ENCODE results near the gene TMEM132C.

The TMEM132C gene

DNA sequence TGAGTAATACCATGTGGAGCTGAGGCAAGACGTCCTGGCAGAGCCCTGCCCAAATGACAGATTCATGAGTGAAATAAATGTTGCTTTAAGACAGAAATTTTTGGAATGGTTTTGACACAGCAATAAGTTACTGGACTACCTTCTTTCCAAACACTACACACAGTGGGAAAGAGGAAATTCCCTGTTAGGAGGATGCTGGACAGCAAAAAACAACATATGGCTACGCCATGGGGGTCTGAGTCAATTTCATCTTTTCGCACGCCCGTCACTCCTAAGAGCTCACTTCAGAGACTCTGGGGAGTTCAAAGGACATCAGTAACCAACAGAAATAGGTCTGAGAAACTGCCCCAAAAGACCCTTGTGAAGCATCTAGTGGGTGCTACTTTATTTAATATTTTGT is 55.4 kb downstream of the TMEM132C start:
- Histone ChIP-seq H3K4me3 (ENCODE audit: low read length) (no peak overlapping the region), H3K27me3 (ENCODE audit: insufficient read depth, low read length) (no peaks in the 10 kb centered on the region), H3K9me3 (ENCODE audit: insufficient read depth, low read depth, low read length) (no peaks in the 10 kb centered on the region), H3K9ac (ENCODE audit: low read depth, low read length) (no peak overlapping the region), H3K36me3 (ENCODE audit: insufficient read depth, low read depth, low read length) (no peaks in the 10 kb centered on the region), H3K4me1 (ENCODE audit: insufficient read depth, low read length) (0 out of 2 replicates have a peak, but pooled peaks cover 3% of the 10 kb centered on the region), H3K27ac (ENCODE audit: low read length) (no peak overlapping the region)

DNA sequence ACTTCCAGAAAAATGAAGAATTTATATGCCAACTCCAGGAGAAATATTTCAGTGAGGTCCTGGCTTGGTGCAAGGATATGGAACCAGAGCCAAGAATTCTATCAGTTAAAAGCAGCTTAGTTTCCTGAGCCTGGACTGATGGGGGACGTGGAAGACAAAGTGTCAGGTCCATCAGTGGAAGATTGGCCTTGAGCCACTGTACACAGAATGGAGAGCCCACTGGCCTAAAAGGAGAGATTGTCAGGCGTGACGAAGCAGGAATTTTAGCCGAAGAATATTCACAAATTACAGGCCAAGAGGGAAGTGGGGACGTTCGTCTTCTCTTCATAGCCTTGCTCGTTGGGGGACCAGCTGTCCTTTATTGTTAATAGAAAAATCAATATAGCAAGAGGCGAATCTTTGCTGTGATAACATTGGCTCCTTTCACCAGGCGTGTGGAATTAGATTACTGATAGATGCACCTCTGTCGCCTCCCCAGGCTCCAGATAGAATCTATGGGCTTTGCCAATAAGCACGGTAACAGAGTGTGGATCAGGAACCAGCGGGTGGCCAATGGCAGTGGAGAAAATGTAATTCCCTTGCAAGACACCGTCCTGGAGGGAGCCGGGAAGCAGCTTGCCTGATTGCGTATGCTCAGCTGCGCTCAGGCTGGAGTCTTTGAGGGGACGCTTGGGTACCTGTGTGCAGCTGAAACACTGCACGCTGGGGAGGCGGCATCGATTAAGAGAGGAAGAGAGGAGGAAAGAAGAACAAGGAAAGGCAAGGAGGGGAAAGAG is 56.4 kb downstream of the TMEM132C start:
- Histone ChIP-seq H3K36me3 (ENCODE audit: insufficient read depth, low read depth, low read length) (no peaks in the 10 kb centered on the region), H3K9me3 (ENCODE audit: insufficient read depth, low read depth, low read length) (no peaks in the 10 kb centered on the region), H3K27me3 (ENCODE audit: insufficient read depth, low read length) (no peaks in the 10 kb centered on the region)

DNA sequence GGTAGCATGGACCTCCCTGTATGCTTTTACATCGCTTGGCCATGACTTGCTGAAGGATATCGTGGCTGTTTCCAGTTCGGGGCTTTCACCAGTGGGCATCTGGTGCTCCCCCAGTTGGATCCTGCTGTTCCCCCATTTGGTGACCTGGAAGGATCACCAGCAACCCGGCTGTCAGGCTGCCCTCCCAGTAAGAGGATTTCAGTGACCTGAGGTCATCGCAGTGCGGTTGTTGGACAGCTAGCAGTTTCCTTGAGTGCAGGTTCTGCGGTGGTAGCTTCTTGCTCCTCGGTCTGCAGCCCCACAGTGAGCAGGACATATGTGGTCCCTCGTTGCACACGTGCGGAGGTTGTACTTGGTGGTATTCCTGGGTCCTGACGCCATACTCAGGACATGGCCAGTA is 58.7 kb downstream of the TMEM132C start:
- no peaks in the 10 kb centered on the region for H3K4me1 ChIP-seq (ENCODE audit: insufficient read depth, low read length)
- no peaks in the 10 kb centered on the region for H3K9me3 ChIP-seq (ENCODE audit: insufficient read depth, low read depth, low read length)
- H3K27ac ChIP-seq (ENCODE audit: low read length): no peak overlapping the region
- no peak overlapping the region for H3K4me3 ChIP-seq (ENCODE audit: low read length)
- no peaks in the 10 kb centered on the region for H3K36me3 ChIP-seq (ENCODE audit: insufficient read depth, low read depth, low read length)
- H3K9ac ChIP-seq (ENCODE audit: low read depth, low read length): no peak overlapping the region
- no peaks in the 10 kb centered on the region for H3K27me3 ChIP-seq (ENCODE audit: insufficient read depth, low read length)

More for the DNA sequence above, 56.4 kb downstream of the TMEM132C start:
- no peak overlapping the region for H3K27ac ChIP-seq (ENCODE audit: low read length)
- no peak overlapping the region for H3K9ac ChIP-seq (ENCODE audit: low read depth, low read length)
- H3K4me3 ChIP-seq (ENCODE audit: low read length): no peak overlapping the region
- no peaks in the 10 kb centered on the region for H3K4me1 ChIP-seq (ENCODE audit: insufficient read depth, low read length)

DNA sequence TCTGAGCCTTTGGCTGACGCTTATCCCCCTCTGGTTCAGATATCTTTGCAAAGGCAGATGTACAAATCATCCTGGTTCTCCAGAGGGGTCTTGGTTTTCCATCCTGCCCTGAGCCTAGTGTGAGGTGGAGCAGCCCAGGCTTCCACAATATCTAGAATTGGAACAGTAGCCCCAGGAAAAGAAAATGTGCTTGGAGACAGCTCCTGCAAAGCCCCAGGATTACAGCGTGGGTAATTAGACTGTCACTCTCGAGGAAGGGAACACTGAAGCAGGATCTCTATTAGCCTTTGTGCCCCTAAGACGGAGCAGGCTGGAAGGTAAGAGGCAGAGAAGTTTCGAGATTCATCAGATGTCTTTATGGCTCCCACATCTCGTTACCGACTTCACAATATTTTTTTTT is 59.4 kb downstream of the TMEM132C start:
- Histone ChIP-seq H3K36me3 (ENCODE audit: insufficient read depth, low read depth, low read length) (no peaks in the 10 kb centered on the region), H3K27ac (ENCODE audit: low read length) (no peak overlapping the region), H3K4me1 (ENCODE audit: insufficient read depth, low read length) (no peaks in the 10 kb centered on the region), H3K9me3 (ENCODE audit: insufficient read depth, low read depth, low read length) (no peaks in the 10 kb centered on the region), H3K4me3 (ENCODE audit: low read length) (no peak overlapping the region), H3K9ac (ENCODE audit: low read depth, low read length) (no peak overlapping the region), H3K27me3 (ENCODE audit: insufficient read depth, low read length) (no peaks in the 10 kb centered on the region)

DNA sequence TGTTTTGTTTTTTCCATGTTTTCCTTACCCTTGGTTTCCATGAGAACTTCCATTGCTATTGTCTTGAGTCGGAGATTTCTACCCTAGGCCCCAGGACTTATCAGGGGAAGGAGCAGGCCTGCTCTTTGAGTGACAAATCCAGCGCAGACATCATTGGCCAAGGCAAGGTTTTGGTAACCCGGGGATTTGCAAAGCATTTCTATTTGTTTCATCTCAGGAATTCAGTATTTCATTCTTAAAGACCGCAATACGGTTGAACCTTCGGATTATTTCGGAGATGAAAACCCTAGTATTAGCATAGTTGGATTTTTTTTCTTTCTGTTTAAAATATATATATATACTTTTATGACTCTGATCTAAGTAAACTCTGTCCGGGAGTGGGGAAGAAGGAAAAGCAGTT is 62.0 kb downstream of the TMEM132C start:
- no peaks in the 10 kb centered on the region for H3K36me3 ChIP-seq (ENCODE audit: insufficient read depth, low read depth, low read length)
- H3K27ac ChIP-seq (ENCODE audit: low read length): no peak overlapping the region
- H3K9me3 ChIP-seq (ENCODE audit: insufficient read depth, low read depth, low read length): no peaks in the 10 kb centered on the region
- no peak overlapping the region for H3K9ac ChIP-seq (ENCODE audit: low read depth, low read length)
- H3K4me3 ChIP-seq (ENCODE audit: low read length): no peak overlapping the region
- no peaks in the 10 kb centered on the region for H3K27me3 ChIP-seq (ENCODE audit: insufficient read depth, low read length)
- H3K4me1 ChIP-seq (ENCODE audit: insufficient read depth, low read length): no peaks in the 10 kb centered on the region

DNA sequence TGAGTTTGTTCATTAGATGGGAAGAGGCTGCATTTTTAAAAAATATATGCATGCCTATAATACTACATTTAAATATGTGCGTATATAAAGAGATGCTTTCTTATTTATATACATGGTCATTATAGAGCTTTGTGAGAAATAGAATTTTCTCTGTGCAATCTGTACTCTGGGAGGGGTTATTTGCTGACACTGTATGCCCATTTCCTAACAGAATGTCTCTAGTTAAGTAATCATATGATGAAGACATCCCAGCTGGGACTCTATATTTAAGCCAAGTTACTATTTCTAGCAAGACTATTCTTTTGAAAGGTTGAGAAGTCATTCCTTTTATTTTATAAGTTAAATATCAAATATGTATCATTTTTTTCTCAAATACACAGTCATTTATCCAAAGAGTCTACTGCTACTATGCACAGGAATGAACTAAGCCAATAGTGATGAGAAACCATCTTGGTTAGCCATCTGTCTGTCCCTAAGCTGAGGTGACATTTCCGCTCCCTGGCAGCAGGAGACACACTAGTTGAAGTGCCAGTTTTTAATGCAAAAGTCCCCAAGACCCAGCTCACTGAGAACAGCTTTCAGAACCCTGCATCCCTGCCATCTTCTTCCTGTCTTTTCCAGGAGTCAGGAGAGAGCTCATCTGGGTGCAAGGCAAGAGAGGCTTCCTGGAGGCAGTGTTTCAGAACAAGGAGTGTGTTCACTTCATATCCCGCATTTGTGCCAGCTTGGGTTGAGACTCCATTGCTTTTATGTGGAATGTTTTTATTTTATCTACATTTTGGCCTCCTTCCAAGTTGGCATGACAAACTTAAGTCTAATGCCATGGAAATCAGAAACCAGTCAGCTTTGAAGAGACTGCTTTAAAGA is 69.5 kb downstream of the TMEM132C start:
- Histone ChIP-seq H3K27me3 (ENCODE audit: insufficient read depth, low read length) (peaks cover 33% of the 10 kb centered on the region), H3K36me3 (ENCODE audit: insufficient read depth, low read depth, low read length) (no peaks in the 10 kb centered on the region), H3K4me3 (ENCODE audit: low read length) (peak overlapping the region; percentile 47; the same call in 1 of the 2 replicates), H3K9ac (ENCODE audit: low read depth, low read length) (no peak overlapping the region; the same call in 1 of the 2 replicates), H3K9me3 (ENCODE audit: insufficient read depth, low read depth, low read length) (no peaks in the 10 kb centered on the region; the same call in 1 of the 2 replicates), H3K4me1 (ENCODE audit: insufficient read depth, low read length) (peaks cover 31% of the 10 kb centered on the region), H3K27ac (ENCODE audit: low read length) (no peak overlapping the region)

DNA sequence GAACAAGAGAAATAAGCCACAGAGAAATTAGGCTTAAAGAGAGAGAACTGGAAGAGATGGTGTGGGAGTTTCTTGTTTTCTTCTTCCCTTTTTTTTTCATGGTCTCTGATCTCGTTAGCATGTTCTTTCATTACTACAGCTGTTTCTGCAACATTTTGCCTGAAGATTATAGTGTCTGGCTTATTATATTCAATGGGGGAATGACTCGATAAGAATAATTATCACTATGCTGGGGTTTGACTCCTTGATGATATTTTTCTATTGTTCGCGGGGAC is 70.0 kb downstream of the TMEM132C start:
- Histone ChIP-seq H3K4me3 (ENCODE audit: low read length) (peak overlapping the region; percentile 47; the same call in 1 of the 2 replicates), H3K9ac (ENCODE audit: low read depth, low read length) (peak overlapping the region; percentile 14; the same call in 1 of the 2 replicates)

DNA sequence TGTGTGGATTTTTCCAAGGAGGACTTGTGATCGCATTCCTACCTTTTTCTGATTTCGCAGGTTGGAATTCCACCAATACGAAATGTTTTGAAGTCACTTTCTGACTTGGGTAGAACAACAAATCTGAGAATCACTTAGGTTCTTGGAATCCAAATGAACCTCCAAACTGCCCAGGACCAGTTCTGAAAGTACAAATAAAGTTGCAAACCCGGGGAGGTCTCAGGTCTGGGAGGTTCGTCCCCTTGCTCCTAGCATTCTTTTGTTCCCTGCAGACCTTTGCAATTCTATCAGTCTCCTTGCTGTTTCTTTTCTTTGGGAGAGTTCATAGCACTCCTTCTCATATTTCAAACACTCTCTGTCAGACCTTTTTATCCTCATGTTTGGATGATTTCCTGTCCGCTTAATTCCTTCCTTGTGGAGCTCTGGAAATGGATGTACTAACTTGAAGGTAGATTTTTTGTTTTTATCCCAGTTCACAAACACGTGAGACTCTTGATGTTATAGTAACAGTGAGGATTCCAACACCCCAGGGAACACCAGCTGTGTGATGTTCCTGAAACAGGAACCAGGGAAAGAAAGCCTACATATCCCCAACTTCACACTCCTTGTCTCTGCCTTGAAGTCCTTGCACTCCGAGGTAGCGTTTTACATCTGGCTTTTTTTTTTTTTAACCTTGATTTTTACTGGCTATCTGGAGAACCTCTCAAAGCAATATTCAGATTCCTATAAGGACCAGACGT is 70.6 kb downstream of the TMEM132C start:
- Histone ChIP-seq H3K27me3 (ENCODE audit: insufficient read depth, low read length) (peaks cover 33% of the 10 kb centered on the region), H3K9me3 (ENCODE audit: insufficient read depth, low read depth, low read length) (no peaks in the 10 kb centered on the region; the same call in 1 of the 2 replicates), H3K27ac (ENCODE audit: low read length) (no peak overlapping the region), H3K9ac (ENCODE audit: low read depth, low read length) (peak overlapping the region; percentile 19; the same call in 1 of the 2 replicates), H3K4me1 (ENCODE audit: insufficient read depth, low read length) (peaks cover 31% of the 10 kb centered on the region), H3K36me3 (ENCODE audit: insufficient read depth, low read depth, low read length) (no peaks in the 10 kb centered on the region), H3K4me3 (ENCODE audit: low read length) (peak overlapping the region; percentile 47; the same call in 1 of the 2 replicates)

More for the DNA sequence above, 70.0 kb downstream of the TMEM132C start:
- peaks cover 31% of the 10 kb centered on the region for H3K4me1 ChIP-seq (ENCODE audit: insufficient read depth, low read length)
- no peaks in the 10 kb centered on the region; the same call in 1 of the 2 replicates for H3K9me3 ChIP-seq (ENCODE audit: insufficient read depth, low read depth, low read length)
- H3K27ac ChIP-seq (ENCODE audit: low read length): no peak overlapping the region
- peaks cover 33% of the 10 kb centered on the region for H3K27me3 ChIP-seq (ENCODE audit: insufficient read depth, low read length)
- H3K36me3 ChIP-seq (ENCODE audit: insufficient read depth, low read depth, low read length): no peaks in the 10 kb centered on the region

DNA sequence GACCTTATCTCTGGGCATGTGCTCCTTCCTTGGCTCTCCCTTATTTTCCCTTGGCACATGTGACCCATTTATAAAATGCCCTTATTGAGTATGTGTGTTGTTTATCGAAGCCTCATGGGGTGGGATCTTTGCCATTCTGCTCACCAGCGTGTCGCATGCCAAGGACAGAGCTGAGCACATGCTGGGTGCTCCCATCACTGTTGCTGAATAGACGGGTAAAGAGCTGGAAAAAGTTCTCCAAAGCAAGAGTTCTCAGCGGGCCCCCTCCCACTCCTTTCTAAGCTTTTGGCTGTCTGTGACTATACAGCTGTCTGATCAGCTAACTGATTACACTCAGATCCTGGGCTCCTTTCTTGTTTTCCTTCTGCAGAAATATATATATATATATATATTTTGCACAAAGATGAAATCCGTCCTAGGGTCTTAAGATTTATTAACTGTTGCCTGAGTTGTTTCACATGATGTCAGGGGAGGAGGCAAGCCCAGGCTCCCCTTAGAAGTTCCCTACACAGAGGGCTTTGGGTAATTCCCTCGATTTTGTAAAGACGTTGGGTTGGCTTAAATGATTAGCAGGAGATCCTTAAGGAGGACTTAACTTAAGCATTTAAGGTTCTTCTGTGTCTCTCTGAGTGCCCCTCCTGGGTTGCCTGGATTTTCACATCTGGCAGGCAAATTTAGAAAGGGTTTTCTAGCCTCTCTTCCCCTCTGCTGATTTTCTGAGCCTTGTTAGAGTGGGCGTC is 71.6 kb downstream of the TMEM132C start:
- H3K27ac ChIP-seq (ENCODE audit: low read length): no peak overlapping the region
- H3K27me3 ChIP-seq (ENCODE audit: insufficient read depth, low read length): peaks cover 33% of the 10 kb centered on the region
- H3K9ac ChIP-seq (ENCODE audit: low read depth, low read length): 0 out of 2 replicates have a peak overlapping the region, but pooled peaks have one; percentile 19
- H3K4me1 ChIP-seq (ENCODE audit: insufficient read depth, low read length): peaks cover 33% of the 10 kb centered on the region
- H3K36me3 ChIP-seq (ENCODE audit: insufficient read depth, low read depth, low read length): no peaks in the 10 kb centered on the region
- peak overlapping the region; percentile 47; the same call in 1 of the 2 replicates for H3K4me3 ChIP-seq (ENCODE audit: low read length)
- no peaks in the 10 kb centered on the region; the same call in 1 of the 2 replicates for H3K9me3 ChIP-seq (ENCODE audit: insufficient read depth, low read depth, low read length)

DNA sequence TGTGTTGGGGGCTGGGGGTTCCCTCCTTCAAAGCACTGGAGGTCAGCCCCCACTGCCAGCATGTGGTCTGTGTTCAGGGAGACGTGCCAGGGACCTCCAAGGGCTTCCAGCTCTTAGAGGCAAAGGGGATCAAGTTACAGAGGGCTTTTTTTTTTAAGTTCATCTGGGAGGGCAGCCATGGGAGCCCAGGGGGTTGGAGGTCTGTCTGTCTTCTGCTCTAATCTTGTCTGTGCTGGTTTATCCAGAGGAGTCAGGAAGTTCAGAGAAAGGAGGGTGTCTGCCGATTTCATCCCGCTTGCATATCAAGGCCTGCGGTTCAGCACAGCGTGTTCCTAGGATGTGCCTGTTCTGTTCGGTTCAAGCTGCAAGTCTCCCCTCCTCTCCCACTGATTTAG is 72.2 kb downstream of the TMEM132C start:
- Histone ChIP-seq H3K27ac (ENCODE audit: low read length) (no peak overlapping the region), H3K9ac (ENCODE audit: low read depth, low read length) (no peak overlapping the region), H3K9me3 (ENCODE audit: insufficient read depth, low read depth, low read length) (no peaks in the 10 kb centered on the region; the same call in 1 of the 2 replicates), H3K27me3 (ENCODE audit: insufficient read depth, low read length) (peaks cover 33% of the 10 kb centered on the region), H3K36me3 (ENCODE audit: insufficient read depth, low read depth, low read length) (no peaks in the 10 kb centered on the region), H3K4me1 (ENCODE audit: insufficient read depth, low read length) (peaks cover 33% of the 10 kb centered on the region), H3K4me3 (ENCODE audit: low read length) (peak overlapping the region; percentile 45; the same call in 1 of the 2 replicates)

DNA sequence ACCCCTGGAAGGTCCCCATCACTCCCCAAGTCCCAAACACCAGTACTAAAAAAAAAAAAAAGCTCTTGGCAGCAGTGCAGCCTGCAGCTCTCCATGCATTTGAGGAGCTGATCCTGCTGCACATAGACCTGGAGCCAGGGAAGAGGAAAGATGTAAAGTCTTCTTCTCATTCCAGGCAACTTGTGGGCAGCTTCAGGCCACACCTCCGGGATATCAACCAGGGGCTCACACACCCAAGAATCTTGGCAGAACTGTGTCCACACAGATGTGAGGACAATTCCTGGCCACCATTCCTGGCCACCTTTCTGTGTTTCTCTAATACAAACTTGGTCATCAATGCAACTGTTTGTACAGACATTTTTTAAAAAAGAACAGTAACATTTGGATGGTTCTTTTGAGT is 72.7 kb downstream of the TMEM132C start:
- H3K27ac ChIP-seq (ENCODE audit: low read length): no peak overlapping the region
- H3K9me3 ChIP-seq (ENCODE audit: insufficient read depth, low read depth, low read length): no peaks in the 10 kb centered on the region; the same call in 1 of the 2 replicates
- peak overlapping the region; percentile 45; the same call in 1 of the 2 replicates for H3K4me3 ChIP-seq (ENCODE audit: low read length)
- H3K9ac ChIP-seq (ENCODE audit: low read depth, low read length): no peak overlapping the region
- H3K27me3 ChIP-seq (ENCODE audit: insufficient read depth, low read length): peaks cover 33% of the 10 kb centered on the region
- peaks cover 33% of the 10 kb centered on the region for H3K4me1 ChIP-seq (ENCODE audit: insufficient read depth, low read length)
- H3K36me3 ChIP-seq (ENCODE audit: insufficient read depth, low read depth, low read length): no peaks in the 10 kb centered on the region

Data from iPS-20b (cell line).